Urinary bladder (tissue), 4 donors: ENCODE data around the gene PPFIA1. TPM values are rescaled to one million over a fixed set of nuclear protein-coding genes. Genes with fewer than 3 reads are reported as not detected.

Experiments
- DNase-seq: peaks from one replicate; pipeline ENCODE4 v3.0.0-alpha.2; 2015; ENCODE audit errors: extremely low spot score
- H3K27ac ChIP-seq: one replicate; pipeline ENCODE4 v1.5.1; 2013; ENCODE audit warnings: low read depth, mild to moderate bottlenecking, moderate library complexity
- H3K36me3 ChIP-seq: one replicate; pipeline ENCODE4 v1.6.1; 2013; ENCODE audit warnings: mild to moderate bottlenecking, moderate library complexity; ENCODE audit not compliant: insufficient read depth
- H3K4me1 ChIP-seq: one replicate; pipeline ENCODE4 v1.6.1; 2013; ENCODE audit warnings: mild to moderate bottlenecking, moderate library complexity; ENCODE audit not compliant: insufficient read depth
- H3K4me3 ChIP-seq: one replicate; pipeline ENCODE4 v1.5.1; 2013; ENCODE audit warnings: low read depth, low read length
- WGBS: extraction: QIAGEN DNeasy Blood & Tissue Kit; methylation state at CpG from one replicate; pipeline ENCODE4 v1.1.7; 2013; 5-methylcytosine and 5-hydroxymethylcytosine counted together
- polyA plus RNA-seq: library from polyadenylated mRNA; stranded (reverse); fragments of 200-250 nt; gene quantifications from one replicate; pipeline ENCODE4 v1.2.3, GENCODE V29; 2013
- total RNA-seq: library from RNA; depleted of rRNA; stranded (reverse); fragments of >200 nt; gene quantifications from one replicate; pipeline ENCODE4 v1.2.3, GENCODE V29; 2014
- donor health status: healthy with polysubstance abuse.
- donor health status: healthy.

PPFIA1 gene
- total and polyA plus RNA-seq, 2 donors = 25.5 to 54.0 TPM

DNA sequence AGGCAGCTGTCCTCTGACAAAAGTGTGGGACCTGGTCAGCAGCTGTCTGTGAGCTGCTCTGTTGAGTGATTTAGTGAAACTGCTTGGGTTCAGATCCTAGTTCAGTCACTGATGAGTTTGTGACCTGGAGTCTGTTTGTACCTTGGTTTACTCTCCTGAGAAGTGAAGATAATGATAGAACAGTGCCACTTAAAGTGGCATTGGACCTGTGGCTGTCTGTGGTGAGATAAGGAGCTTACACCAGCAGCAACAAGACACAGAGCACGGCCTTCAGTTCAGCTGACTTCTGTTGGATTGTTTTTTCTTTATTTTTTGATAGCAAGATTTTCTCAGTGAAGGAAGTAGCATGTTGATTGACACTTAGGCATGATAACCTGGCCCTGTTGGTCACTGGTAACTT lies 81.6 kb downstream of the PPFIA1 start:
- peaks cover 13% of the 10 kb centered on the region for H3K36me3 ChIP-seq
- H3K4me3 ChIP-seq = no peak overlapping the region
- WGBS = 80% methylated on average over 1 of the region's 1 CpG
- H3K4me1 ChIP-seq = no peaks in the 10 kb centered on the region
- no peak overlapping the region for H3K27ac ChIP-seq
- no peak for DNase-seq

DNA sequence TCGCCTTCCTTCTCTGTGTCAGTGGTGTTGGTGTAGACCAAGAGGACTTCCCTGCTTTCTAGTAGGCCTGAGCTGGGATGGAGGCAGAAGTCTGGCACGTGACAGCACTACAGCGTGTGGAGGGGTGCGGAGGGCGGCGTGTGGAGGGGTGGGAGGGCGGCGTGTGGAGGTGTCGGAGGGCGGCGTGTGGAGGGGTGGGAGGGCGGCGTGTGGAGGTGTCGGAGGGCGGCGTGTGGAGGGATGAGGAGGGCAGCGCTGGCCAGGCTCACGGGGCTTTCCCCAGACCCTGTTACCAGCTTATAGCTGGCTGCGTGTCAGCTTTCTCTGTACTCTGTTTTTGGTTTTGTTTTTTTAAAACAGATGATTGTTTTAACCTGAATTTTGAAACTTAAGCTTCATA lies 82.1 kb downstream of the PPFIA1 start:
- WGBS = 70% methylated on average over 19 of the region's 19 CpGs
- H3K36me3 ChIP-seq = peaks cover 13% of the 10 kb centered on the region
- no peak overlapping the region for H3K4me3 ChIP-seq
- DNase-seq = no peak
- no peaks in the 10 kb centered on the region for H3K4me1 ChIP-seq
- no peak overlapping the region for H3K27ac ChIP-seq

DNA sequence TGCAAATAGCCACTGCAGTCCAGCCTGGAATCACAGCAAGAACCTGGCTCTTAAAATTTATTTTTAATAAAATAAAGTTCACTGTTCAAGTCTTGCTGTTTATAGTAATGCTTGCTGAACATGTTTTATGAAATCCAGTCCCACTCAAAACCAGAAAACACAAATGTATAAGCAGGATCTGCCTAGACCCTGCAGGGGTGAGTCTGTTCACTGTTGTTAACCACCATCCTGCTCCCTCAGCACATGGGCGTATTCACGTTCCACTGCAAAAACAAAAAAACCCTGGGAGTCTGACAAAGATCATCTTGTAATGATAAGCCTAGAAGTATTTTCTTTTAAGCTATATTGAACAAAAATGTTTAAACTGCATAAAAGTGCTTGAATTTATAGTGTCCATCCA lies 82.8 kb downstream of the PPFIA1 start:
- H3K36me3 ChIP-seq = peaks cover 13% of the 10 kb centered on the region
- DNase-seq = no peak
- H3K27ac ChIP-seq = no peak overlapping the region
- H3K4me1 ChIP-seq = no peaks in the 10 kb centered on the region
- WGBS = 83% methylated on average over 2 of the region's 2 CpGs
- H3K4me3 ChIP-seq = no peak overlapping the region

DNA sequence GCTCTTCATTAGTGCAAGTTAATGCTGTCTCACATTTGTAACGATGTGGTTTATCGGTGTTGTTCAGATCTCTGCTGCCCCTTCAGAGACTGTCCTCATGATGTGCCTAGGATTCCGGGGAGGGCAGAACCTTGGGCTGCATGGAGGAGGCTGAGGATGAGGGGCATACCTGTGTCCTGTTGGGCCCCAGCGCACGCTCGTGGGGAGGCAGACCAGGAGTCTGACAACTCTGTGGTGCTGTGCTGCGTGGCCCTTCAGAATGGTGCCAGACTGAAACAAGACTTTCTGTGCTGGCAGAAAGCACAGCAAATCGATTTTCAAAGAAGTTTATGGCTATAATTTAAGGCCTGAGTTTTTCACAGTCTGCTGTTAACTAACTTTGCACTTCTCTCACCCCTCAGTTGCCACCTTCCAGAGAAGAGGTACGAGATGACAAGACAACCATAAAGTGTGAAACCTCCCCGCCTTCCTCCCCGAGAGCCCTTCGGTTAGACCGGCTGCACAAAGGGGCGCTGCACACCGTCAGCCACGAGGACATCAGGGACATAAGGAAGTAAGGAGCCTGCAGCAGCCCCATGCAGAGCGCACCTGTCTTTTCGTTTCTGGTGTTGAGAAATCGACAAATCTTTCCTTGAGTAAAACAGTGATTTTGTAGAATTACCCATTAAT lies 83.5 kb downstream of the PPFIA1 start:
- Histone ChIP-seq H3K27ac (no peak overlapping the region), H3K4me3 (no peak overlapping the region), H3K36me3 (peaks cover 8% of the 10 kb centered on the region), H3K4me1 (no peaks in the 10 kb centered on the region)
- DNase-seq = no peak
- WGBS = 82% methylated on average over 19 of the region's 19 CpGs

DNA sequence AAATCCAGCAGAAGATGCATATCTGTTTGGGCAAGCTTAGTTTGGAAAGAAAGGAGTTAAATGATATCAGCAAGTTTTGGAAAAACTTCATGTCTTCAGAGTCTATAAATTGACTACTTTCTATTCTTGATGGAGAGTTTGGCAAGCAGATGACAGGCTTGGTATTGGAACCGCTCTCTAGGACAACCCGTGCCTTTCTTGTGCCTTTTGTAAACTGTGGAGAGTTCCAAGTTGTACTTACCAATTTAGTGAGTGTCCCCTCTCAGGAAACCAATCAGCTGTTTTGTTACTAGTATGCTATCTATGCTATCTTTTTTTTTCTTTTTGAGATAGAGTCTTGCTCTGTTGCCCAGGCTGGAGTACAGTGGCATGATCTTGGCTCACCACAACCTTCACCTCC lies 84.1 kb downstream of the PPFIA1 start:
- Histone ChIP-seq H3K4me1 (no peaks in the 10 kb centered on the region), H3K27ac (no peak overlapping the region), H3K36me3 (peaks cover 7% of the 10 kb centered on the region), H3K4me3 (no peak overlapping the region)
- DNase-seq = no peak
- WGBS = 88% methylated on average over 2 of the region's 2 CpGs

DNA sequence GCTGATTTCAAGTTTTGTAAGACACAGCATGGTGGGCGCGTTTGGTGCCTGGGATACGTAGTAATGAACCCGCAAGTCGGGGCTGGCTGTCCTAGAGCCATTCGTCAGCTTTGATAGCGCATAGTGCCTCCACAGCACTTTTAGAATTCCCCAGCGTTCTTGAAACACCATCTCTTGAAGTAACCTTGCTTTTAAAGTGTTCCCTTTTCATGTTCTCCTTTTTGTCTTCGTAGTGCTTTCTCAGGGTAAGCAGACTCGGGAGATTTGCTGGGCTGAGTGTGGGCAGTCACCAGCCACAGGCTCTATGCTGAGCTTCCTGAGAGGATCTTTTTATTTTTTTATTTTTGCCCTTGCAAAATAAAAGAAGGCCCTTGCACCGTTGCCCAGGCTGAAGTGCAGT lies 88.3 kb downstream of the PPFIA1 start:
- H3K36me3 ChIP-seq = peaks cover 7% of the 10 kb centered on the region

DNA sequence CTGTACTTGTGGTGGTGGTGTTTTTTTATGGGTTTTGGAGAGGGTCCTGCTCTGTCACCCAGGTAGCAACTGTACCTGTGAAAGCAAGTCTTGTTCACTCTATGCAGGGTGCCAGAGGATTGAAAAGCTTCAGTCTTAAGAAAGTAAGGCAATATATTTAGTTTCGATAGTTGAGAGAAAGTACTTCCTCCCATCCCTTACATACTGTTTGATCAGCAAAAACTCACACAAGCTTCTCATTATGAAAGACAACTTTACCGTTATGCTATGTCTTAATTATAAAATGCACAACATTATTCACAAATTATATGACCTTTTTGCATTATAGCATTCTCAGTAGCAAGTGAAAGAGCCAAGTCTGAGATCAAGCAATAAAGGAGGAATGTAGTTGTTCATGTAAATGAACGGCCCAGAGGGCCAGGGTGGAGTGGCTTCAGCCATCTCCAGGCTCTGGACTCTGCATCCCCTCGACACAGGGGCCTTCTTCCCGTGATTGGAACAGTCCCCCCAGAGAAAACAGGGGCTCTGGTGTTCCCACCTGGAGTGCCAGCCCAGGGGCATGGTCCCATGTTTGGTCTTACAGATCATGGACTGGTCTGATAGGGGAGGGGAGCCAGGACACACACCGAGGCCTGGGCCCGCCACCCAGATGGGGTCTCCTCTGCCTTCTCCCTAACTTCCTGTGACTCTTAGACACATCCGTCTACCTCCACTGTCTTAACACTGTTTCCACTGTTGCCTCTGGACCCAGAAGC lies 89.1 kb downstream of the PPFIA1 start:
- H3K36me3 ChIP-seq = peaks cover 5% of the 10 kb centered on the region

More for the DNA sequence above, 88.3 kb downstream of the PPFIA1 start:
- no peak for DNase-seq
- H3K27ac ChIP-seq = no peak overlapping the region
- no peaks in the 10 kb centered on the region for H3K4me1 ChIP-seq
- no peak overlapping the region for H3K4me3 ChIP-seq
- 93% methylated on average over 11 of the region's 11 CpGs for WGBS

DNA sequence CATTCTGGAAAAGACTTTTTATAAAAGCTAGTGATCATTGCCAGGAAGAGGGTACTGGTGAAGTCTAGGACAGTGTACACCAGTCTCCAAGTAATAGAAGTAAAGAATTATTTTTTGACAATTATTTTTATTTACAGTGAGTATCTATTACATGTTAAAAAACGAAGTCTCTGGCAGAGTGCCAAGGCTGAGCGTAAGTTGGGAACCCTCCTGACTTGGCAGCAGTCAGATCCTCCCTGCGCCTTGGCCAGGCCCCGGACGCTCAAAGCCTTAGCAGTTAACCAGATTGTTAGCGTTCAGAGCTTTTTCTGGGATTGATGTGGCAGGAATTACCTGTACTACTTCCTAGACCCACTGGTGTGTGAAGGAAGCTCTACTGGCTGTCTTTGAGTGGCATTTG lies 89.7 kb downstream of the PPFIA1 start:
- Histone ChIP-seq H3K36me3 (peaks cover 5% of the 10 kb centered on the region), H3K27ac (no peak overlapping the region), H3K4me3 (no peak overlapping the region), H3K4me1 (no peaks in the 10 kb centered on the region)
- DNase-seq = no peak
- WGBS = 59% methylated on average over 6 of the region's 6 CpGs

More for the DNA sequence above, 89.1 kb downstream of the PPFIA1 start:
- Histone ChIP-seq H3K27ac (no peak overlapping the region), H3K4me3 (no peak overlapping the region), H3K4me1 (no peaks in the 10 kb centered on the region)
- DNase-seq = no peak
- WGBS = 86% methylated on average over 8 of the region's 8 CpGs

DNA sequence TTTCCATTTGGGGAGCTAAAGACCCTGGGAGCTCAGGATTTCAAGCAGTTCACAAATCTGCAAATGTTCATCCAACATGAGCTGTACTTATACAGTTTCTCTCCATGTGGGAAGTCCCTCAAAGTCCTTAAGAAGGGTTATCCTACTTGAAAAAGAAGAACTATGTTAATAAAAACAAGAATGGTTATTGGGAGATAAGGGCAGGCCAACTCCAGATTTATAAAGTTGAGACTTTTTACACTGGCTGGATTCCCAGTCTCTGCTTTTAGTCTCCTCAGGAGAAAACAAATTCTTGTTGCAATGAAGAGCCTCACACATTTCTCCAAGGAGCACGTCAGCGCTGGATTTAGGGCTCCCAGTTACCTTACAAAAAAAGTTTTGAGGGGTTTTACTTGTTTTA lies 93.7 kb downstream of the PPFIA1 start:
- peak; percentile 32 for DNase-seq
- 38% methylated on average over 2 of the region's 2 CpGs for WGBS
- Histone ChIP-seq H3K36me3 (no peaks in the 10 kb centered on the region), H3K4me1 (no peaks in the 10 kb centered on the region), H3K4me3 (no peak overlapping the region), H3K27ac (no peak overlapping the region)

DNA sequence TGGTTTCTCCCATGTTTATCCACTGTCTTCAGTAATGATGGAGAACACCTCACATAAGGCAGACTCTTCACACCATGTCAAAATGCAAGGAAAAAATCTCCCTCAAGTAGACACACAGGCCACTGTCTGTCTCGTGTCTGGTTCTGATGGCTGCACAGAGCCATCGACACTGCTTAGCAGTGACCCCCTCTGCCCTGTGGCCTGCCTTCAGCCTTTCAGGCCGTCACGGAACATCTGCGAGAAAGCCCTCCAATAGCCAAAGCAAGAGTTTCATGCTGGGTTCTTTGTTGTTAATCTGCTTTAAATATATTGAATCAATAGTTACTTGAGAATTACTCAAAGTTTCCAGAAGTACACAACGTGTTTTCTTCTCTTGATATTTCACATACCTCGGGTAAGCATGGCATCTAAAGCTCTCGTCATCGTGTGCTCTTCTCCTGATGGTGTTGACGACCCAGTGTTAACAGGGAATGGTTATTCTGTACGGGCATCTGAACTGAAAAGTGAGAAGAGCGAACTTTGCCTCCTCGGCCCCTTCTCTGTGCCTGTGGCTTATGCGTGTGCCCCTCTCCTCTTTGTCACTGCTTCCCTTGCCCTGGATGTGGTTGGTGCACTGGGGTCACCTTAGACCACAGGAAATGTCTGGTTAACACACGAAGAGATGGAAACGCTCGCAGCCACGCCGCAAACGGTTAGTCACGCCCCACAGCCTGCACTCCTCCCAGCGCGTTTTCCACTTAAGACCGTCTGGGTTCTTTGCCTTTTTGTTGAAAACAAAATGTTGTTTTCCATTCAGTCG lies 94.5 kb downstream of the PPFIA1 start:
- H3K4me3 ChIP-seq = no peak overlapping the region
- H3K36me3 ChIP-seq = no peaks in the 10 kb centered on the region
- no peak overlapping the region for H3K27ac ChIP-seq
- WGBS = 64% methylated on average over 25 of the region's 25 CpGs
- no peaks in the 10 kb centered on the region for H3K4me1 ChIP-seq
- DNase-seq = no peak

DNA sequence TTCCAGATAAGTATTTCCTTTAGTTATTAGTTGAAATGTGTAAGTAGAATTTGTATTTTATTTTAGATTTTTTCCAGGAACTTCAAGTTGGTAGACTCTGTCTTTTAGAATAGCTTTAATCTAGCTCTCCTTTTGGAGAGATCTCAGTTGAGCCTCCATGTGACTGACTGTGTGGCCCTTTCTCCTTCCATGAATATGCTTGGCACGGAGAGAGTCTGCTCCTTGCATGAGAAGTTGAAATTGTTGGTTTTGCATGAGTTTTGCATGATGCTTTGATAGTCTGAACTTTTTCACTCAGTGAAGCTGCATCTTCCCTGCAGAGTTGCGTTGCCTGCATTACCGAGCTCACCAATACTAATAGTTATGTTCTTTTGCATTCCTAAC lies 95.0 kb downstream of the PPFIA1 start:
- H3K27ac ChIP-seq = no peak overlapping the region

DNA sequence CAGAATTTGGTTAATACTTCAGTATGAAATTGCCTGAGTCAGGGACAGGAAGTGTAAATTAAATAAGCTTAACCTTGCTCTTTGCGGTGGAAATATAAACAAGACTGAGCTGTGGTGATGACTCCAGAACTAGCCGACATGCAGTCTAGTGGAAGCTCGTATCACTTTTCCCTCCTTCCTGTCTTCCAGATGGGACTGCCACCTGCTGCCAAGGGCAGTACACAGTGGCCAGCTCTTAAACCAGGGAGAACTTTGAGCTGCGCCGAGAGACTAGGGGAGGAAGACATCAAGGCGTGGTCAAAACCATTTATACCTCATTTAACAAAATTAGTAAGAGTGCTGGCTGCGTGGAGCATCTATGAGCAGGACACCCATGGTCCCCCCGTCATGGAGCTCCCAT lies 96.6 kb downstream of the PPFIA1 start:
- peaks cover under 1% of the 10 kb centered on the region for H3K36me3 ChIP-seq
- 66% methylated on average over 8 of the region's 8 CpGs for WGBS
- no peak for DNase-seq

More for the DNA sequence above, 95.0 kb downstream of the PPFIA1 start:
- WGBS = 77% methylated on average over 3 of the region's 3 CpGs
- Histone ChIP-seq H3K4me1 (no peaks in the 10 kb centered on the region), H3K36me3 (no peaks in the 10 kb centered on the region), H3K4me3 (no peak overlapping the region)
- no peak for DNase-seq

DNA sequence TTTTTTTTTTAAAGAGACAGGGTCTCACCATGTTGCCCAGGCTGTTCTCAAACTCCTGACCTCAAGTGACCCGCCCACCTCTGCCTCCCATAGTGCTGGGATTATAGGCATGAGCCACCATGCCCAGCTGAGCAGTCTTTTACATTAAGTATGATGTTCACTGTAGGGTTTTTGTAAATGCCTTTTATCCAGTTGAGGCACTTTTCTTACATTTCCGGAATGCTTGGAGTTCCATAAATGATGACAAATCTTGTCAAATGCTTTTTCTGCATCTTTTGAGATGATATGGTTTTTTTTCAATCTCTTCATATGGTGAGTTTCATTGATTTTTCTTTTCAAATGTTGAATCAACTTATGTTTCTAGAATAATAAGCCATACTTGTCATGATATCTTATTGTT lies 98.5 kb downstream of the PPFIA1 start:
- no peak for DNase-seq
- Histone ChIP-seq H3K4me1 (no peaks in the 10 kb centered on the region), H3K4me3 (no peak overlapping the region), H3K36me3 (peaks cover 2% of the 10 kb centered on the region), H3K27ac (no peak overlapping the region)
- whole genome bisulfite sequencing = 98% methylated on average over 2 of the region's 2 CpGs

More for the DNA sequence above, 96.6 kb downstream of the PPFIA1 start:
- Histone ChIP-seq H3K27ac (no peak overlapping the region), H3K4me1 (no peaks in the 10 kb centered on the region), H3K4me3 (no peak overlapping the region)

DNA sequence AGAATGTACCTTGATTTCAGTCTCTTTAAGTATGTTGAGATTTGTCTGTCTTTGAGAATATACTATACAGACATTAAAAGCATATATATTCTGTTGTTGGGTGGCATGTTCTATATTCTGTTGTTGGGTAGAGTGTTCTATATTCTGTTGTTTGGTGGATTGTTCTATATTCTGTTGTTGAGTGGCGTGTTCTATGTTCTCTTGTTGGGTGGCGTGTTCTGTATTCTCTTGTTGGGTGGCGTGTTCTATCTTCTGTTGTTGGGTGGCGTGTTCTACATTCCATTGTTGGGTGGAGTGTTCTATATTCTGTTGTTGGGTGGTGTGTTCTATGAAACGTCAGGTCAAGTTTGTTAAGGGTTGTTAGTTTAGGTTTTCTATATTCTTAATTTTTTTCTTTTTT lies 100.8 kb downstream of the PPFIA1 start:
- H3K36me3 ChIP-seq = peaks cover 3% of the 10 kb centered on the region
- 80% methylated on average over 5 of the region's 5 CpGs for WGBS
- H3K4me1 ChIP-seq = no peaks in the 10 kb centered on the region
- no peak overlapping the region for H3K4me3 ChIP-seq
- H3K27ac ChIP-seq = no peak overlapping the region
- DNase-seq = no peak
